SK-N-SH treated with all-trans-retinoic acid at 6 μM for 48 hours (cell line): ENCODE measurements around the gene HADHB.

Source experiments
- CSDC2 ChIP-seq: fragments of 250-450 bp; sonication (Bioruptor Pico); IDR thresholded peaks from 2 replicates; pipeline ENCODE4 v1.5.0; 2020; ENCODE audit warnings: mild to moderate bottlenecking, moderate library complexity
- ZNF70 ChIP-seq: fragments of 450-650 bp; formaldehyde crosslinking; IDR thresholded peaks from 2 replicates; pipeline ENCODE4 v1.5.0; 2020; ENCODE audit warnings: mild to moderate bottlenecking, moderate library complexity

DNA sequence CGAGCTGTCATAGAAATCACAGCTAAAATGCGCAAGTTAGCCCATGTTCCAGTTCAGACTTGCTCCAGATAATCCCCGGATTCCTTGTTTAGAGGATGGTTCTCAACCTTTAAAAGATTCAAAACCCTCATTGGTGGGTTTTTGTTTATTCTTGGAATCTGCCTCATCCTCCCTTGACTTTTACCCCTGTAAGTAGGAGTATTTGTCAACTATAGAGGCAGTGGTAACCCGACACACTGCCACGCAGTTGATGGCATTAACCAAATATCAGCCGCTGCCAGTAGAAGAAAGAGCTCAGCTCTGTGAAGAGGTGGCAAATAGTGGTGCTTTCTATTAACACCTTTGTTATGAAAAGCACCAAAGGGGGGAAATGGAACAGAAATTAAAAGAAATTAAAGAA, 60.8 kb downstream of the HADHB start:
- TF ChIP-seq CSDC2 (CRISPR knock-in tag) (no peak), ZNF70 (no peak)
